NCI-H226 (cell line): ENCODE results near the gene NOP10.
A peak's percentile ranks its signal among the peaks of the same experiment; 100 is the strongest.
"Not testable (repeated sequence)": the region's sequence is repeated elsewhere in the genome, so short reads cannot be mapped to it uniquely, and the experiment has no call there.

ENCODE experiments used
- DNase-seq: peaks from one replicate; pipeline ENCODE4 v3.0.0-alpha.2; 2015

The NOP10 gene

GRCh38 chr15:34342737-34343575 lies at the start of gene NOP10, which contains the start of gene NUTM1:
TSS of gene NOP10 (minus strand) at chr15:34343136. CDS start at chr15:34343073, 63 bp downstream.
TSS of gene NUTM1 (plus strand) at chr15:34343315. CDS start at chr15:34343697, 382 bp downstream.
- peak; percentile 55 for DNase-seq

- not testable (repeated sequence) for DNase-seq
These were observed 46.7 kb upstream of the NOP10 start for GRCh38 chr15:34389594-34390086.

DNA sequence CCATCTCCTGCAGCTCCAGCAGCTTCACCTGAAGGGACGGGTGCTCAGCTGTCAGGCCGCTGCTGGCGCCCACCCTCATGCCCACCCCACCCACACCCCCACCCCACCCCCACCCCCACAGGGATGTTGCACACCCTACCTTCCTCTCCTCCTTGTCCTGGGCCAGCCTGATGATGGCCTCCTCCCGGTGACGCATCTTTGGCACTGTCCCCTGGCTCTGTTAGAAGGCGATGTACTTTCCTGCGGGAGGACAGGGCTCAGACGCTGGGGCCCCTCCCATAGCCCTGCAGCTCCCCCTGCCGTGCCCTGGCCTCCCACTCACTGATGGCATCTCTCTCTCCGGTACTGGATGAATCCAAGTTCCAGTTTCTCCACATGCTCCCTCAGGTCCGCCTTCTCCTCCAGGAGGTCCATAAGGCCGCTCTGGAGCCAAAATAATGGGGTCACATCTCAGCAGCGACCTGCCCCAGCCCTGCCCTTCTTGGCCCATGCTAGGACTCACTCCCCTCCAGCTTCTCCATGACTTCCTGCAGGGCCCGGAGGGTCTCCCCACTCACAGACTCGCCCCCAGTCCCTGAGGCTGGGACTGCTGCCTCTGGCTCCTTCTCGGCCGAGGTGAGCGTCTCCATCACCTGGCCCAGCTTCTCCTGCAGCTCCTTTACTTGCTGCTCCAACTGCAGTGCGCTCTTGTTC lies 39.0 kb upstream of the NOP10 start:
- not testable (repeated sequence) for DNase-seq

- DNase-seq, result not testable (repeated sequence)
These were observed 37.6 kb upstream of the NOP10 start for GRCh38 chr15:34380491-34380890.

- no peak for DNase-seq
These were observed 33.9 kb upstream of the NOP10 start for GRCh38 chr15:34376856-34377255.

DNA sequence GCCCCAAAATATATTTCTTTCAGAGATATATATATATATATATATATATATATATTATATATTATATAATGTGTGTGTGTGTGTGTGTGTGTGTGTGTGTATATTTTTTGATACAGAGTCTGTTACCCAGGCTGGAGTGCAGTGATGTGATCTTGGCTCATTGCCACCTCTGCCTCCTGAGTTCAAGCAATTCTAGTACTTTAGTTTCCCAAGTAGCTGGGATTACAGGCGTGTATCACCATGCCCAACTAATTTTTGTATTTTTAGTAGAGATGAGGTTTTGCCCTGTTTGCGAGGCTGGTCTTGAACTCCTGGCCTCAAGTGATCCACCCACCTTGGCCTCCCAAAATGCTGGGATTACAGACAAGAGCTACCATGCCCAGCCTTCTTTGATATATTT lies 32.6 kb upstream of the NOP10 start:
- DNase-seq, result not testable (repeated sequence)

DNA sequence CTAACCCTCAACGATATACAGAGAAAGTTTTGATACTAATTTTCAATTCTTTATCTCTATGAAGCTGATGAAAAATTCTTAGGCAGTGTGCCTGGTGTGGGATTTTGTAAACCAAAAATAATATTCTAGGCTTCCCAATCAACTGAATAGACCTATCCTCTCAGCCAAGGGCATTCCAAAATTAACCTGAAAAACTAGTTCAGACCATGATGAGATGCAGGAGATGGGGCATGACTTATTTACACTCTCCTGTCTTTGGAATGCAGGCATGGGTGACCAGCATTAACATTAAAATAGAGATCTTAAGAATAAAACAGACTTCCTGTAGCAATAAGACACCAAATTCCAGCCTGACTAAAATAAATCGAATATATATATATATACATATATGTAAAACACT lies 31.9 kb upstream of the NOP10 start:
- no peak for DNase-seq

DNA sequence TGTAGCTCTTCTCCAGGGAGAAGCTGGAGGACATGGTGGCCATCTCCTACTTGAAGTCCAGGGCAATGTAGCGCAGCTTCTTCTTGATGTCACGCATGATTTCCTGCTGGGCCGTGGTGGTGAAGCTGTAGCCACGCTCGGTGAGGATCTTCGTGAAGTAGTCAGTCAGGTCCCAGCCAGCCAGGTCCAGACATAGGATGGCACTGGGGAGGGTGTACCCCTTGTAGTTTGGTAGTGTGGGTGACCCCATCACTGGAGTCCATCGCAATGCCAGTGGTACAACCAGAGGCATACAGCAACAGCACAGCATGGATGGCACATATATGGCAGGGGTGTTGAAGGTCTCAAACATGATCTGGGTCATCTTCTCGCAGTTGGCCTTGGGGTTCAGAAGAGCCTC lies 31.0 kb upstream of the NOP10 start:
- DNase-seq, result no peak

GRCh38 chr15:34370643-34371042 lies 27.7 kb upstream of the NOP10 start:
- no peak for DNase-seq

- DNase-seq, result no peak
These were observed 27.2 kb upstream of the NOP10 start for GRCh38 chr15:34370129-34370528.

DNA sequence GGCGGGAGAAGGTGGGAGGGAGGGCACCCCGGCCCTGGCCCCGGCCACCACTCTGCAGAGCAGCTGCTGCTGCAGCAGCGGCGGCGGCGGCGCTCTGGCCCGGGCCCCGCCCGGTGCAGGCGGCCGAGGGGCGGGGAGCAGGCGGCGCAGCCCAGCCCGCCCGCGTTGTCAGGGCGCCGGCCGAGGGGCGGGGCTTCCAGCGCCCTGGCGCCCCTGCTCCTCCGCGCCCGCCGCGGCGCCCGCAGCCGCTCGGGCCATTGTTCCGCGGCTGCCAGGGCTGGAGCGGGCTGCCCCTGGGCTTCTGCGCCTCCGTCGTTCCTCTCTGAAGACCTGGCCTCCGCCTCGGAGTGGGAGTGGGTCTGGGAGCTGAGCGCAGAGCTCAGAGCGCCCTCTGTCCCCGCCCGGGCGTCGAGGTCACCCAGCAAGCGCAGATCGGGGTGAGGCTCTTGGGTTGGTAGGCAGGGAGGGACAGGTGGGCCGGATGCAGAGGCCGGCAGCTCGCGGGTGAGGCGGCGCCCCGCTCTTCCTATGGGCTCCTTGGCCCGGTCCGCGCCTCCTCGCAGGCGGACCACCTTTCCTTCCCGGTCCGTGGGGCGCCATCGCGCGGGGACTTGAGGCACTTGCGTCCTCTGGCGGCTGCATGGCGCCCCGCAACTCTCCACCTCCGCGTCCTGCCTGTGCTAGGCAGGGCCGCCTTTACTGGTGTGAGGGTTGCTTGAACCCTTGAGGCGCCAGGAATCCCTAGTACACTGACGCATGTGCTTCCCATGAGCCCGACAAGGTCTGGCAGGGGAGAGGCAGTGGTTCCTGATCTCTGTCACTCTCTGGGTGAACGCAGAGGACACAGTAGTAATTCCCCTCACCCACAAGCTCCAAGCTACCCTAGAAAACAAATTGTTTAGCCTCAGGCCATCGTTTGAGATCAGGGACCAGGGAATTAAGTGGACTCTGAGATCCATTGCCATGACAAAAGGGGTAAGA lies 24.5 kb upstream of the NOP10 start, which contains the start of gene LPCAT4:
Gene LPCAT4, minus strand, starts transcription at position 96 of the 981 bp plus-strand sequence. CDS start 96 bp downstream, outside the sequence.
- DNase-seq, result peak; percentile 64

GRCh38 chr15:34366271-34367065 lies 23.5 kb upstream of the NOP10 start:
- DNase-seq, result peak; percentile 70

DNA sequence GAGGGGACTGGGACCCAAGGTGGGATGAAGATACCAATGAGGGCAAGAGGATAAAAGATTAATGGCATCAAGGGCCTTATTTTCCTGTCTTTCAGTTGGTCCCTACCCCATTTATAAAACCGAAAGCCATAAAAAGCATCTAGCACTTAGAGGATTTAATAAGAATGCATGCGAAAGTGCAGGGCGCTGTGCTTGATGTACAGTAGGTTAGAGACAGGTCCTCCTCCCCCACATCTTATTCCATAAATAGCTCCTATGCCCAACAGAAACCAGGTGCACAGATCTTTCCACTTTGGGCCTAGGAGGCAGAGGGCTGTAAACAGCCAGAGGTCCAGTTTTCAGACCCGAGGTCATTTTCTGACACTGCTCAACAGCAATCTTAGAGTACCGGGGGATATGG lies 22.9 kb upstream of the NOP10 start:
- no peak for DNase-seq

DNA sequence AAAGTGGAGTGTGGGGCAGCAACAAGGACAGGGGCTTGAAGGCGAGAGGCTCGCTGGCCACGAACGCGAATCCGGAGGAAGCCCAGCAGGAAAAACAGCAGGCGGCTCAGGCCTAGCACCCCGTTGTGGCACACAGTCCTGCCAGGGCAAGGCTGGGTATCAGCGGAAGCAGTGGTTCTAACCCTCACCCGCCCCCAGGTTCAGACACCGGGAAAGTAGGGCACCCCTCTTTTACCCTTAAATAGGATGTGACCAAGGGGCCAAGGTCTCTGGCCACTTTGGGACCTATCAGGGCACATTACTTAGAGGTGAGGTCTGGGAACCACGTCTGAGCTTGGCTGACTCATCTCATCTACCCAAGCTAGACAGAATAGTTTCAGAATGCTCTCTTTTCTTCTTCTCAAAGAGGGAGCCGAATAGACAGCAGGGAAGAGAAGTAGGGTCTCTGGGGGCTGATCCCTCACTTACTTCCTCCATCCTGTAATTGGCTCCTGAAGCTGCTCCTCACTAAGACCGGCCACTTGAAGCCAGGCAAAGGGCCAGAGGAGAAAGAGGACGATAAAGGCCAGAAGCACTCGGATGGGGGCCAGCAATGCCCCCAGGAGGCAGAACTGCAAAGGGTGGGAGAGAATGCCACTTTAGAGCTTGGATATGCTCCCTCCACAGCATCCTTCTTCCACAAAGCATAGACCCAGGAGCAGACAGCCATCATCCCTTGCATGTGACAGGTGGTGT lies 22.3 kb upstream of the NOP10 start:
- DNase-seq, result no peak

- DNase-seq, result no peak
These were observed 21.1 kb upstream of the NOP10 start for GRCh38 chr15:34364041-34364440.

- DNase-seq, result no peak
These were observed 19.3 kb upstream of the NOP10 start for GRCh38 chr15:34362047-34362773.

- DNase-seq, result no peak
These were observed 18.3 kb upstream of the NOP10 start for GRCh38 chr15:34361278-34361677.

- no peak for DNase-seq
These were observed 17.4 kb upstream of the NOP10 start for GRCh38 chr15:34360298-34360697.

- DNase-seq, result no peak
These were observed 16.5 kb upstream of the NOP10 start for GRCh38 chr15:34359416-34359815.

DNA sequence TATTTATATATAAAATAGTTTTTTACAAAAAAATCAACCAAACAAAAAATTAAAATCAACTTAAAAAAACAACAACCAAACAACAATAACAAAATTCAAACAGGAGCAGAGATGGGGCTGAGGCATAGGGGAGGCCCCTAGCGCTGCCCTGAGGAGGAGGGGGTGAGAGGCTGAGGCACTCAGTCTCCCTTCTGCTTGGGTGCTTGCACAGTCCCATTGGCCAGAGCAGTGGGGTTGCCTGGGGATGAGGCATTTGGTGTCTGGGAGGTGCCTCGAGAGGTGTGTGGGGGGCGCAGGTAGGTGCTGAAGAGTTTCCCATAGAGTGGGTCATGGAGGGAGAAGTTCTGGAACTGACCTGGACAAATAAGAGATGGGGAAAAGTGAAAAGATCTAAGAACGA lies 16.0 kb upstream of the NOP10 start:
- no peak for DNase-seq
